ENCODE measurements around the gene LIX1.

DNA sequence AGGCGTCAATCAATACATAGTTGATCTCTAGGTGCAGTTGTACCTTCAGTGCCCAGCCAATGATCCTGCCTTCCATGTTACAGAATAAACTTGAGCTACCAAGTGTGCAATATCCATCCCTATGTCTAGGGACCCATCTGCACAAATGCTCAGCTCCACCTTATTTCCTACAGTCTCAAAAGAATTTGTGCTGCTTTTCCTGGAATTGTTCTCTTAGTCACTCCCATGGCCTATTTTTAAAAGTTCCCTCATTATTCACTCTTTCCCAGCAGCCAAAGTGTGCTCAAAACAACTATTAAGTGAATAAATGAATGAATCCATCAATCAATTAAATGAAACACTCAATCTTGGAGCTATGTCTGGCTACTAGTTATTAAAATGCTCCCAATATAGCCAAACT is 14.7 kb downstream of the LIX1 start:
- TF ChIP-seq SIN3A (conservative IDR thresholded peaks at IDR 0.05 in 1 of 2, IDR thresholded peaks at IDR 0.05 in 1 of 2; ENCODE audit: low read depth in 1 of 2, low read length in 2 of 2) = no peak
- TF ChIP-seq EZH2 (IDR thresholded peaks at IDR 0.05; ENCODE audit: low read depth, low read length, severe bottlenecking) = no peak
- TF ChIP-seq CTCF (IDR thresholded peaks at IDR 0.05; ENCODE audit: control extremely low read depth in 1 of 3, insufficient read depth in 1 of 3, low read depth in 1 of 3, low read length in 3 of 3) = no peak
- TF ChIP-seq, protein P1, sequence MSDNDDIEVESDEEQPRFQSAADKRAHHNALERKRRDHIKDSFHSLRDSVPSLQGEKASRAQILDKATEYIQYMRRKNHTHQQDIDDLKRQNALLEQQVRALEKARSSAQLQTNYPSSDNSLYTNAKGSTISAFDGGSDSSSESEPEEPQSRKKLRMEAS (IDR thresholded peaks at IDR 0.05) = no peak
- no peak for TF ChIP-seq POLR2A (IDR thresholded peaks at IDR 0.05; ENCODE audit: control extremely low read depth in 1 of 2, low read depth in 2 of 2, low read length in 2 of 2)
- no peak for TF ChIP-seq CEBPB (IDR thresholded peaks at IDR 0.05; ENCODE audit: low read depth, low read length)
- TF ChIP-seq CBX5 (IDR thresholded peaks at IDR 0.05; ENCODE audit: low read depth, low read length) = no peak
- TF ChIP-seq SRF (IDR thresholded peaks at IDR 0.05; ENCODE audit: low read depth, low read length) = no peak
- no peak for TF ChIP-seq RAD21 (IDR thresholded peaks at IDR 0.05 in 1 of 2, conservative IDR thresholded peaks at IDR 0.05 in 1 of 2; ENCODE audit: low read depth in 2 of 2, low read length in 2 of 2)
- TF ChIP-seq TAF7 (optimal IDR thresholded peaks at IDR 0.05; ENCODE audit: borderline replicate concordance, low read depth, low read length) = no peak
- TF ChIP-seq POLR2AphosphoS5 (IDR thresholded peaks at IDR 0.05; ENCODE audit: low read depth, low read length) = no peak
- TF ChIP-seq POU5F1 (IDR thresholded peaks at IDR 0.05; ENCODE audit: low read depth, low read length) = no peak
- TF ChIP-seq TCF12 (IDR thresholded peaks at IDR 0.05; ENCODE audit: low read depth, low read length) = no peak
- TF ChIP-seq PHF8 (conservative IDR thresholded peaks at IDR 0.05; ENCODE audit: low read depth, low read length) = no peak
